ENCODE data around the gene TPP2.

TPP2 gene

DNA sequence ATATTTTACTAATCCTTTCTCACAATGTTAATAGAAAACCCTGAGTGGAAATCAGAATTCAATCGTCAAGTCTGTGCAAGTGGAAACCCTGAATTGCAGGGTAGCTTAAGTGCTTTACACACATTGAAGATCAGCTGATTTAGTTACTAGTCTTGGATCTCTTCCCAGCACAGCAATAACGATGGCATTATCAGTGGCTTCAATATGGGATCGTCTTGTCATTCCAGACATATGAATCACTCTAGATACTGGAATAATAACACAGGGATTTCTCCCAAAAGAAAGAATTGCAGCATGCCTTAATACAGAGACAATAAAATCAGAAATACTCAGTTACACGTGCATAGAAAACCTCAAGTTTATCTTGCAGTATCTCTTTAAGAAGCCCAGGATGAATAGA lies 110.7 kb downstream of the TPP2 start:
- Mint-ChIP-seq H3K9me3 (peaks cover 7% of the 10 kb centered on the region), H3K4me3 (no peak overlapping the region), H3K27ac (peak overlapping the region; percentile 48 to 75 (median 70)), H3K36me3 (ENCODE audit: low read depth) (peaks cover 3% of the 10 kb centered on the region), H3K4me1 (peaks cover 36% of the 10 kb centered on the region), H3K27me3 (ENCODE audit: low read depth) (no peaks in the 10 kb centered on the region)
- TF ChIP-seq, protein P1, sequence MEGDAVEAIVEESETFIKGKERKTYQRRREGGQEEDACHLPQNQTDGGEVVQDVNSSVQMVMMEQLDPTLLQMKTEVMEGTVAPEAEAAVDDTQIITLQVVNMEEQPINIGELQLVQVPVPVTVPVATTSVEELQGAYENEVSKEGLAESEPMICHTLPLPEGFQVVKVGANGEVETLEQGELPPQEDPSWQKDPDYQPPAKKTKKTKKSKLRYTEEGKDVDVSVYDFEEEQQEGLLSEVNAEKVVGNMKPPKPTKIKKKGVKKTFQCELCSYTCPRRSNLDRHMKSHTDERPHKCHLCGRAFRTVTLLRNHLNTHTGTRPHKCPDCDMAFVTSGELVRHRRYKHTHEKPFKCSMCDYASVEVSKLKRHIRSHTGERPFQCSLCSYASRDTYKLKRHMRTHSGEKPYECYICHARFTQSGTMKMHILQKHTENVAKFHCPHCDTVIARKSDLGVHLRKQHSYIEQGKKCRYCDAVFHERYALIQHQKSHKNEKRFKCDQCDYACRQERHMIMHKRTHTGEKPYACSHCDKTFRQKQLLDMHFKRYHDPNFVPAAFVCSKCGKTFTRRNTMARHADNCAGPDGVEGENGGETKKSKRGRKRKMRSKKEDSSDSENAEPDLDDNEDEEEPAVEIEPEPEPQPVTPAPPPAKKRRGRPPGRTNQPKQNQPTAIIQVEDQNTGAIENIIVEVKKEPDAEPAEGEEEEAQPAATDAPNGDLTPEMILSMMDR (IDR thresholded peaks at IDR 0.05; ENCODE audit: unreplicated experiment in 3 of 3): no peak

DNA sequence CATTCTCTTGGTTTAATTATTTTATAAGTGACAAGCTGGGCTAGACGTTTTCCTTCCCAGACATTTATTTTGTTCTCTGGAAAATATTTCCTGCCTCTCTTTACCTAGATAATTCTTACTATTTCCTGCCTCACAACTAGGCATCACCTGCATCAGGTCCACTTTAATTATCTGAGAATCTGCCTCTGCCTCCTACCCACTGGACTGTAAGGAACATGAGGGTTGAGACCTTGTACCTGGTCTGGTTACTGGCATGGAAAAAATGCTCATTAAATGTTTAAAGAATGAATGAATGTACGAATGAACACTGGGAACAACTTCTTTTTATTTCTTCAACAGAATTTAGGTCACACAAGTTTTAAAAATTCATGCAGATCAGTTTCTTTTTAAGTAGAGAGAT lies 111.4 kb downstream of the TPP2 start:
- Mint-ChIP-seq H3K27ac (peak overlapping the region in 2 of 3 experiments; percentile 28 to 75), H3K9me3 (peaks cover 7% of the 10 kb centered on the region), H3K36me3 (ENCODE audit: low read depth) (peaks cover 3% of the 10 kb centered on the region), H3K4me1 (peaks cover 32% of the 10 kb centered on the region), H3K4me3 (no peak overlapping the region), H3K27me3 (ENCODE audit: low read depth) (no peaks in the 10 kb centered on the region)
- TF ChIP-seq, protein P1 (IDR thresholded peaks at IDR 0.05; ENCODE audit: unreplicated experiment in 3 of 3): no peak

DNA sequence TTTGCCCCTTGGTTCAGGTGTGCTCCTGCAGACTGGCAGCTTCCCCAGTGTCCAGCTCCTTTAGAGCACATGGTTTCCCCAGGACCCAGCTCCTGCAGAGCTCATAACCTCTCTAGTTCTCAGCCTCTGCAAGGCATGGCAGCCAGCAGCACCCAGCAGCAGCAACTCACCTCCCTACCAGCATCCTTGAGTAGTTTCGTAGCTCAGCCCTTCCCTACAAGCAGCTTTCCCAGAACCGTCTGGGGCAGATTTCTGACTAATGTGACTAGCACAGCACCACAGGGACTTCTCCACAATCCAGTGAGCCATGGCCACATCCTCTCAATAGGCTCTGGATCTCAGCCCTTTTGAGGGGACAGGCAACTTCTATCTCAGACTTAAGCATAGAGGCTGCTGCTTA lies 112.2 kb downstream of the TPP2 start:
- Mint-ChIP-seq H3K4me3 (no peak overlapping the region), H3K36me3 (ENCODE audit: low read depth) (peaks cover 3% of the 10 kb centered on the region), H3K27ac (peak overlapping the region in 1 of 3 experiments; percentile 18), H3K9me3 (peaks cover 7% of the 10 kb centered on the region), H3K4me1 (peaks cover 24% of the 10 kb centered on the region), H3K27me3 (ENCODE audit: low read depth) (no peaks in the 10 kb centered on the region)
- TF ChIP-seq, protein P1 (IDR thresholded peaks at IDR 0.05; ENCODE audit: unreplicated experiment in 3 of 3): no peak

DNA sequence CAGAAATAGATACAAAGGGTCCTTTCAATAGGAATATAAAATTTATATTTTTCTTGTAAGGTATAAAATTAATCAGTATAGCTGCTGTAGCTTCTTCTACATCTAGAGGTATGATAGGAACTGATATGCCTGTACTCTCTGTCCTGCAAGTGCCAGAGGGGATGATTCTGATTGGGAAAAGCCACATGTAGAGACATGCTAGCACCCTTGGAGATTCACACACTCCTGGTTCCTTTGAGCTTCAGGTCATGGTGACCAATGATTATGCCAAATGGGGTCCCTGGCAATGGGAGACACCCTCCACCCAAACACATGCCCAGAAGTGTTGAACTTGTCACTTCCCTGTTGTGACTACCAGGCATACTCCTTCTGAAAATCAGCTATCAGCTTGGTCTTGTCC lies 112.8 kb downstream of the TPP2 start:
- H3K27ac Mint-ChIP-seq: no peak overlapping the region
- H3K27me3 Mint-ChIP-seq (ENCODE audit: low read depth): no peaks in the 10 kb centered on the region
- H3K4me1 Mint-ChIP-seq: peaks cover 20% of the 10 kb centered on the region
- TF ChIP-seq, protein P1 (IDR thresholded peaks at IDR 0.05; ENCODE audit: unreplicated experiment in 3 of 3): no peak
- peaks cover 3% of the 10 kb centered on the region for H3K36me3 Mint-ChIP-seq (ENCODE audit: low read depth)
- peaks cover 7% of the 10 kb centered on the region for H3K9me3 Mint-ChIP-seq
- no peak overlapping the region for H3K4me3 Mint-ChIP-seq

- H3K4me3 Mint-ChIP-seq: no peak overlapping the region
- peaks cover 15% of the 10 kb centered on the region for H3K4me1 Mint-ChIP-seq
Observed at GRCh38 chr13:102710261-102710679, 113.5 kb downstream of the TPP2 start.

DNA sequence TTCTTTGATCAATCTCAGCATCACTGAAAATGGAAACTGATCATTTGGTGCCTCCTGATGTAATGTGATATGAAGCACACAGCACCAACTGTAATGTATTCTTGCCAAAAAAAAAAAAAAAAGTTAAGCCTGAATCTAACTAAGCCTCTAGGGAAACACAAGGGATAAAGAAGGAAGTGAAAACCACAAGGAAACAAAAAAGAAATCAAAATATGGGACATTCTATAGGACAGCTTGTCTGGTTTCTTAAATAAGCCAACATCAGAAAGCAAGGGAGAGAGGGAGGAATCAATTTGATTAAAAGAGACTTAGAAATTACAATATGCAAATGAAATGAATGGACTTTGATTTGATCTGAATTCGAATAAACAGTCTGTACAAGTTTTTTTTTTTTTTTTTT lies 118.7 kb downstream of the TPP2 start:
- peaks cover 8% of the 10 kb centered on the region for H3K9me3 Mint-ChIP-seq
- peaks cover 7% of the 10 kb centered on the region for H3K36me3 Mint-ChIP-seq (ENCODE audit: low read depth)
- TF ChIP-seq, protein P1 (IDR thresholded peaks at IDR 0.05; ENCODE audit: unreplicated experiment in 3 of 3): no peak
- no peaks in the 10 kb centered on the region for H3K27me3 Mint-ChIP-seq (ENCODE audit: low read depth)
- H3K4me1 Mint-ChIP-seq: peaks cover 5% of the 10 kb centered on the region
- H3K4me3 Mint-ChIP-seq: no peak overlapping the region
- H3K27ac Mint-ChIP-seq: no peak overlapping the region

More at GRCh38 chr13:102710261-102710679, 113.5 kb downstream of the TPP2 start:
- H3K9me3 Mint-ChIP-seq: peaks cover 7% of the 10 kb centered on the region
- no peaks in the 10 kb centered on the region for H3K27me3 Mint-ChIP-seq (ENCODE audit: low read depth)
- no peak overlapping the region for H3K27ac Mint-ChIP-seq
- H3K36me3 Mint-ChIP-seq (ENCODE audit: low read depth): peaks cover 4% of the 10 kb centered on the region
- TF ChIP-seq, protein P1 (IDR thresholded peaks at IDR 0.05; ENCODE audit: unreplicated experiment in 3 of 3): no peak
